HFF-Myc (cell line): ENCODE data around the gene SAMD14.

Experiments
- DNase-seq: peaks from one replicate; pipeline ENCODE4 v3.0.0-alpha.2; 2011; ENCODE audit warnings: low read depth; ENCODE audit errors: extremely low read depth
- H3K4me3 ChIP-seq: replicated peaks from 2 replicates; pipeline ENCODE4 v1.5.1; 2011; ENCODE audit warnings: low read depth, mild to moderate bottlenecking, control low read depth, low read length
- TF ChIP-seq, protein P1 (sequence below): IDR thresholded peaks from 2 replicates; pipeline ENCODE4 v1.5.1; 2012; ENCODE audit warnings: mild to moderate bottlenecking, low read depth, low read length, control low read depth; ENCODE audit errors: missing control alignments

SAMD14 gene

DNA sequence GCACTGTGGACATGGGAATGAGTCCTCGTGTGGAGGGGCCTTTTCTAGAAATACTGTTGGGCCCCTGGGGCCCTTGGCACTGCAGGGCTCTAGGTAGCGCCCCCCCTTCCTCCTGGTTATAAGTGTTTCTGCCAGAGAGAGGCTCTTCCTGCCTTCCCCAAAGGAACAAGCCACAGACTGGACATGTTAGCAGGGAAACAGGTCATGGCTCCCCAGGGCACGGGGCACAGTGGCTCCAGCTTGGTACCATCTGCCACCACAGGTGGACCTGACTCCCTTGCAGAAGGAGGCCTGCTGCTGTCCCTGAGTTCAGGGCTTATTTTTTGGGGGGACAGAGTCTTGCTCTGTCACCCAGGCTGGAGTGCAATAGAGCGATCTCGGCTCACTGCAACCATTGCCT is 26.0 kb downstream of the SAMD14 start:
- no peak for DNase-seq
- H3K4me3 ChIP-seq = no peak overlapping the region
- TF ChIP-seq, protein P1, sequence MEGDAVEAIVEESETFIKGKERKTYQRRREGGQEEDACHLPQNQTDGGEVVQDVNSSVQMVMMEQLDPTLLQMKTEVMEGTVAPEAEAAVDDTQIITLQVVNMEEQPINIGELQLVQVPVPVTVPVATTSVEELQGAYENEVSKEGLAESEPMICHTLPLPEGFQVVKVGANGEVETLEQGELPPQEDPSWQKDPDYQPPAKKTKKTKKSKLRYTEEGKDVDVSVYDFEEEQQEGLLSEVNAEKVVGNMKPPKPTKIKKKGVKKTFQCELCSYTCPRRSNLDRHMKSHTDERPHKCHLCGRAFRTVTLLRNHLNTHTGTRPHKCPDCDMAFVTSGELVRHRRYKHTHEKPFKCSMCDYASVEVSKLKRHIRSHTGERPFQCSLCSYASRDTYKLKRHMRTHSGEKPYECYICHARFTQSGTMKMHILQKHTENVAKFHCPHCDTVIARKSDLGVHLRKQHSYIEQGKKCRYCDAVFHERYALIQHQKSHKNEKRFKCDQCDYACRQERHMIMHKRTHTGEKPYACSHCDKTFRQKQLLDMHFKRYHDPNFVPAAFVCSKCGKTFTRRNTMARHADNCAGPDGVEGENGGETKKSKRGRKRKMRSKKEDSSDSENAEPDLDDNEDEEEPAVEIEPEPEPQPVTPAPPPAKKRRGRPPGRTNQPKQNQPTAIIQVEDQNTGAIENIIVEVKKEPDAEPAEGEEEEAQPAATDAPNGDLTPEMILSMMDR = no peak

DNA sequence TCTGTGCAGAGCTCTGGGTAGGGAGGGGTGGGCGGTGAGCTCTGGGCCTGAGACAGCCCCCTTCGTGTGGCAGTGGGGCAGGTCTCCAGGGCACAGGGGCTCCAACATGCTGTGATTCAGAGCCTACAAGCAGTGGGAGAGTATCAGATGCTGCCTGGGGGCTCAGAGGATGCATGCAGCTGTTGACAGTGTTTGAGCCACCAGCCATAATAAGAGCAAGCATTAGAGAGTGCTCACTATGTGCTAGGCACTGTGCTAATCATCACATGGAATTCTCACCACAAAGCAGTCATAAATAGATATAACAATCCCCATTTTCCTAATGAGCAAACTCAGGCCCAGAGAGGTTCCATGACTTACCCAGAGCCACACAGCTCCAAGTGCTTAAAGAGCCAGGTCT is 26.7 kb downstream of the SAMD14 start:
- no peak overlapping the region for H3K4me3 ChIP-seq
- TF ChIP-seq, protein P1 = no peak
- no peak for DNase-seq

DNA sequence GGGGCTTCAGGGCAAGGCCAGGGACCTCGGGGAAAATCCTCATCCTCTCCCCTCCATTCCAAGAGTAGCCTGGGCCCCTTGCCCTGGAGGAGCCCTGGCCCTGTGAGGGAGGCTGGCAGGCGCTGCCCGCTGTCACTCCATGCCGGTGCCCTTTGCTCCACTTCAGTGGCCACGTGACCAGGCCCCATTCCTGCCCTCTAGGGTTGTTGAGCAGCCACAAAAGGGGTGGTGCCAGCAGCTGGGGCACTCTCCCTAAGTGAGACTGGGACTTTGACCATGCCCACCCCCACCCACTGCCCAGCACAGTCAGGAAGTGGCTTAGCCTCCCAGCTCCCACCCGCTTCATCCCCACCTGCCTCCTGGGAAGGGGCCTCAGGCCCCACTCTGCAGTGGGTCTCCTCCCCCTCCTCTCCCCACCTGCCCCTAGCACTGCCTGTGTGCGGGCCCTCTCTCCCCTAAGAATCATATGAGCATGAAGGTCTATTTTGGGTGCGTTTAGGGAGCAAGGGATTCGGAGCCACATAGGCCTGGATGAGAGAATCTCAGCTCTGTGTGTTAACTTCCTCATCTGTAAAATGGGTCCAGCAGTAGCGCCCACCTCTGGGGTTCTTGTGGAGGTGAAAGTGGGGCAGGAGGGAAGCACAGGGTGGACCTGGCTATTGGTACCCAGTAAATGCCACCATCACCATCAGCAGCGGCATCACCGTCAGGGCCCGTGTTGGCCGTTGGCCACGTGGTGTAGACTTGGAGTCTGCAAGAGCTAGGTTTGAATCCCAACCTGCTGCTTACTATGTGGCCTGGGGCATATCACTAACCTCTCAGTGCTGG is 27.6 kb downstream of the SAMD14 start:
- no peak for DNase-seq
- TF ChIP-seq, protein P1 = no peak
- H3K4me3 ChIP-seq = no peak overlapping the region

DNA sequence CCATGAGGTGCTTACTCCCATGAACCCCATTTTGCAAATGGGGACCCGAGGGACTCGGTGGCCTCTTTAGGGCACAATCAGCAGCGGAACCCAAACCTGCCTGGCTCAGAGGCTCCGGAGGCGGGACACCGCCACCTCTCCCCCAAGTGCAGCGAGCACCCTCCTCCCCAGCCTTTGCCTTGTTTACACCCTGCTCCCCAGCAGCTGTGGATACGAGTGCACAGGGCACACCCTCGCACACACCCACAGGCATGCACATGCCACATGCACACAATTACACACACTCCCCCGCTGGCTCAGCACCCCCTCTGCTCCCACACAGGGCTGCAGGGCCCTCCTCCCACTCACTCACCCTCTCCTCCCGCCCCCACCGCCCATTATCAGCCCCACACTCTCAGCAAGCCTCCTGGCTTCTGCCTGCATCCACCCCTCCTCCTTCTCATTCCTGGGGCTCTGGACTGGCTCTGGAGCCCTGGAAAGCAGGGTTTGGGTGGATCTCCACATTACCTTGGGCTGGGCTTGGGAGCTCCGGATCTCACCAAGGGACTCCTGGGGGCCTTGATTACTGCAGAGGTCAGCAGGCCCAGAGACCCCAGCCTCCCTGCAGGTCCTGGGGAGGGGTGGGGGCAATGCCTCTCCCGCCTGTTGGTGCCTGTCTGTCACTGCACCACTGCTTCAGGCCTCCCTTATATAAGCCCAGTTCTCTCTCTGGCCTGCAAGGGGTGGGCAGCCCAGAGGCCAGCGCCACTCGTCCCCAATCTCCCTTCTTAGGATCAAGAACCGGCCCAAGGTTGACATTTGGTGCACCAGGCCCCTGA is 28.4 kb downstream of the SAMD14 start:
- H3K4me3 ChIP-seq = no peak overlapping the region
- TF ChIP-seq, protein P1 = no peak
- no peak for DNase-seq

DNA sequence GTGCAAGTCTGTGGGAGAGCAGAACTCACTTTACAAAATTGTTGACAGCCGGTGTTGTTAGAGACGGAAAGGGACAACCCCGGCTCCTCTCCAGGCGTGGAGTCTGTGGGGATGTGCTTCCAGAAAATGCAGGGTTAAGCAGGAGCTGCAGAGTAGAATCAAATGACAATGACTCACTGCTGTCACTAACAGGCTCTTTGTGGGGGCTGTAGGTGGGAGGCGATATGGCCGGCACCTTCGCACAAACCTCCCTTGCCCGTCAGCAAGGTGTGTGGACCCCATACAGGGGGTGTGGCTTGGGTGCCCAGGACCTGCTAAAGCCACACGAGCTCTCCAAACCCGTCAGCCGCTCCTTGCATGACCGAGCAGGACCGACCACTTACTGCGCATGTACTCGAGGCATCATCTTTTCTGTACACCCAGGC is 29.0 kb downstream of the SAMD14 start:
- TF ChIP-seq, protein P1 = no peak
- H3K4me3 ChIP-seq = no peak overlapping the region
- no peak for DNase-seq

DNA sequence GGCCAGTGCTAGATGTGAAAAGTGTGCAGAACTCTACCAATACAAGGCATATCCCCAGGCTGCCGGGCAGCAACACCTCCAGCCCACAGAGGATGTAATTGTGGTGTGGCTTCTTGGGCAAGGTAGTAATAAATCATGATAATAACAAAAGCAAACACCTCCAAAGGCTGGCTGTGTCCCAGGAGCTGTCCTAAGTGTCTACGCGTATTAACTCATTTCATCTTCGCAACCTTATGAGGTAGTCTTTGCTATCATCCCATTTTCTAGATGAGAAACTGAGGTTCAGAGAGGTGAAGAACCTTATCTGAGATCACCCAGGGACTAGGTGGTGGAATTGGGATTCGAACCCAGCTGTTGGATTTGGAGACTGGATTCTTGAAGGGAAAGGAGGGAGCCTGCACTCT is 29.5 kb downstream of the SAMD14 start:
- TF ChIP-seq, protein P1 = no peak
- H3K4me3 ChIP-seq = no peak overlapping the region
- DNase-seq = no peak
